K562 (cell line): ENCODE results near the gene IQCK. TPM values are rescaled to one million over a fixed set of nuclear protein-coding genes. Genes with fewer than 3 reads are reported as not detected.

Experiments used
- CHD1 ChIP-seq: fragments of 200-600 bp; sonication (generic); IDR thresholded peaks from one replicate; pipeline ENCODE4 v1.6.1; 2012; ENCODE audit warnings: mild to moderate bottlenecking, moderate library complexity, low read length, inconsistent platforms
- FOXA3 ChIP-seq, 2 experiments: fragments of 450-650 bp in 1 of 2; sonication (generic) in 1 of 2; formaldehyde crosslinking; IDR thresholded peaks in 1 of 2; conservative IDR thresholded peaks in 1 of 2; 2 replicates each; pipeline versions ENCODE4 v1.4.0 to v1.8.0; 2020 to 2022; ENCODE audit warnings: mild to moderate bottlenecking in 2 of 2, missing genetic modification reagents in 1 of 2
- FUS ChIP-seq: fragments of 200-400 bp; formaldehyde crosslinking; optimal IDR thresholded peaks from 2 replicates; pipeline ENCODE3; 2017; ENCODE audit warnings: low read depth, low read length
- HMBOX1 ChIP-seq: sonication (generic); IDR thresholded peaks from 2 replicates; pipeline ENCODE4 v1.6.1; 2016
- HSF4 ChIP-seq: fragments of 250-450 bp; sonication (Bioruptor Pico); IDR thresholded peaks from 2 replicates; pipeline ENCODE4 v2.1.2; 2022; ENCODE audit warnings: mild to moderate bottlenecking, moderate library complexity, borderline replicate concordance
- LARP7 ChIP-seq: fragments of 450-650 bp; IDR thresholded peaks from 2 replicates; pipeline ENCODE4 v1.6.1; 2016
- MBD1 ChIP-seq: fragments of 250-450 bp; sonication (Bioruptor Pico); IDR thresholded peaks from 2 replicates; pipeline ENCODE4 v1.8.0; 2022; ENCODE audit warnings: inconsistent platforms
- NFIX ChIP-seq: fragments of 250-450 bp; sonication (Bioruptor Pico); IDR thresholded peaks from 2 replicates; pipeline ENCODE4 v1.4.0; 2020; ENCODE audit warnings: low read depth, mild to moderate bottlenecking, moderate library complexity
- RBM22 ChIP-seq: fragments of 200-400 bp; formaldehyde crosslinking; IDR thresholded peaks from 2 replicates; pipeline ENCODE4 v1.6.1; 2018; ENCODE audit warnings: low read length, low read depth; ENCODE audit not compliant: poor library complexity, severe bottlenecking
- TCF7L2 ChIP-seq: fragments of 150-350 bp; IDR thresholded peaks from 2 replicates; pipeline ENCODE4 v1.6.1; 2016; ENCODE audit warnings: low read depth, mild to moderate bottlenecking, low read length, moderate library complexity
- TEAD4 ChIP-seq, 2 experiments: sonication (generic) in 1 of 2; formaldehyde crosslinking in 1 of 2; IDR thresholded peaks; 2 replicates each; pipeline versions ENCODE4 v1.6.1 to v1.8.0; 2012 to 2022; ENCODE audit warnings: borderline replicate concordance in 1 of 2, inconsistent platforms in 1 of 2, low read length in 1 of 2, mild to moderate bottlenecking in 1 of 2, missing genetic modification reagents in 1 of 2
- ZBTB2 ChIP-seq: fragments of 450-650 bp; IDR thresholded peaks from 2 replicates; pipeline ENCODE4 v1.6.1; 2016; ENCODE audit warnings: antibody characterized with exemption
- ZNF512 ChIP-seq: IDR thresholded peaks from 2 replicates; pipeline ENCODE4 v1.6.1; 2016; ENCODE audit warnings: missing genetic modification characterization, missing compliant biosample characterization
- ZSCAN29 ChIP-seq: fragments of 450-650 bp; IDR thresholded peaks from 2 replicates; pipeline ENCODE4 v1.6.1; 2017
- polyA plus RNA-seq, 8 experiments: library from polyadenylated mRNA; depleted of rRNA in 4 of 8; stranded (reverse) in 5 of 8; unstranded in 3 of 8; fragments of >200 nt; fragmentation: Nextera tagmentation in 2 of 8; fragmentation: Illumina TruSeq in 1 of 8; extraction: Ambion mirVana in 2 of 8; extraction: Trizol in 1 of 8; gene quantifications; 2 replicates each; pipeline versions ENCODE4 v1.2.1 to v1.2.3, GENCODE V29; 2011 to 2014; ENCODE audit warnings: inconsistent platforms in 1 of 8, missing spikeins in 1 of 8
- total RNA-seq, 7 experiments: library from RNA; depleted of rRNA in 6 of 7; stranded (reverse); fragments of >200 nt in 6 of 7; fragmentation: Illumina TruSeq in 2 of 7; extraction: Trizol in 2 of 7; gene quantifications; 2 replicates each; pipeline versions ENCODE4 v1.2.1 to v1.2.3, GENCODE V29; 2011 to 2021; ENCODE audit warnings: low replicate concordance in 1 of 7

The IQCK gene
- total and polyA plus RNA-seq, 9 of the 15 experiments (the other 6 are each of a cell fraction or from before 2014, with no cell fraction given), result 5.2 to 12.2 (median 7.3) TPM

- TF ChIP-seq ZNF512 (tag), result no peak
- TF ChIP-seq FUS, result no peak
- no peak for TF ChIP-seq ZBTB2
- no peak for TF ChIP-seq NFIX (CRISPR knock-in tag)
- TF ChIP-seq CHD1, result no peak
- TF ChIP-seq TCF7L2, result no peak
- TF ChIP-seq FOXA3 (CRISPR knock-in tag; conservative IDR thresholded peaks at IDR 0.05 in 1 of 2, IDR thresholded peaks at IDR 0.05 in 1 of 2), result no peak
- TF ChIP-seq RBM22, result no peak
- TF ChIP-seq TEAD4 (IDR thresholded peaks at IDR 0.05; ENCODE audit: low read length), result no peak
- TF ChIP-seq TEAD4 (CRISPR knock-in tag; IDR thresholded peaks at IDR 0.05; ENCODE audit: borderline replicate concordance), result no peak
- TF ChIP-seq HMBOX1, result no peak
- no peak for TF ChIP-seq MBD1 (CRISPR knock-in tag)
- TF ChIP-seq HSF4 (CRISPR knock-in tag), result no peak
- TF ChIP-seq ZSCAN29, result no peak
- no peak for TF ChIP-seq LARP7
These were observed 13.5 kb upstream of the IQCK start (continued) for GRCh38 chr16:19704321-19705145.
